Stomach (tissue), 4 donors: Measurements from ENCODE around the gene PPCS.

Experiments
- POLR2A ChIP-seq, 4 donors: fragments of 450-650 bp; IDR thresholded peaks; one replicate each; pipeline ENCODE4 v1.6.1; 2016; ENCODE audit warnings: antibody characterized with exemption in 4 of 4, control low read depth in 2 of 4, mild to moderate bottlenecking in 1 of 4, moderate library complexity in 1 of 4
- POLR2AphosphoS5 ChIP-seq, 3 donors: sonication (generic); formaldehyde crosslinking; IDR thresholded peaks; one replicate each; pipeline ENCODE4 v1.6.1; 2016; ENCODE audit warnings: antibody characterized with exemption in 3 of 3
- TF ChIP-seq, protein P1 (sequence below), 7 experiments: fragments of 450-650 bp in 4 of 7; fragments of 200-600 bp in 3 of 7; sonication (generic) in 3 of 7; IDR thresholded peaks; one replicate each; pipeline ENCODE4 v1.5.1; 2016 to 2019; ENCODE audit warnings: antibody characterized with exemption in 7 of 7, control low read depth in 2 of 7, mild to moderate bottlenecking in 1 of 7

DNA sequence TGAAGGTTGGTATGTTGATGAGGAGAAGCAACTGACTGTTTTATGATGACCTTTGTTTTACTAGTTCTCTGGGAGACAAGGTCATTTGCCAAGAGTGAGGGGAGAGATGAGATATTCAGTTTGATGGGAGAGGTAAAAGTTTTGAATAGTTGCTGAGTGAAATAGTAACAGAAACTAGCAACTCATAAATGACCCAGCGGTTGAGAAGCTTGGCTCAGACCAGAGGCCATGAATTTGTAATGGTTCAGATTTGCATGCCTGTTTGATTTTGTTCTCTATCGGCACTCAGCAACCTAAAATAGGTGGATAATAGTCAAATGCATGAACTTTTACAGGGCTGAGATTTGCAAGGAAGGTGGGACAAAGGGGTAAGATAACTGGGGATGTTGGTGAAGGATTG, 13.4 kb downstream of the PPCS start:
- TF ChIP-seq POLR2AphosphoS5 (IDR thresholded peaks at IDR 0.05) (no peak), POLR2A (IDR thresholded peaks at IDR 0.05) (no peak)
- TF ChIP-seq, protein P1, sequence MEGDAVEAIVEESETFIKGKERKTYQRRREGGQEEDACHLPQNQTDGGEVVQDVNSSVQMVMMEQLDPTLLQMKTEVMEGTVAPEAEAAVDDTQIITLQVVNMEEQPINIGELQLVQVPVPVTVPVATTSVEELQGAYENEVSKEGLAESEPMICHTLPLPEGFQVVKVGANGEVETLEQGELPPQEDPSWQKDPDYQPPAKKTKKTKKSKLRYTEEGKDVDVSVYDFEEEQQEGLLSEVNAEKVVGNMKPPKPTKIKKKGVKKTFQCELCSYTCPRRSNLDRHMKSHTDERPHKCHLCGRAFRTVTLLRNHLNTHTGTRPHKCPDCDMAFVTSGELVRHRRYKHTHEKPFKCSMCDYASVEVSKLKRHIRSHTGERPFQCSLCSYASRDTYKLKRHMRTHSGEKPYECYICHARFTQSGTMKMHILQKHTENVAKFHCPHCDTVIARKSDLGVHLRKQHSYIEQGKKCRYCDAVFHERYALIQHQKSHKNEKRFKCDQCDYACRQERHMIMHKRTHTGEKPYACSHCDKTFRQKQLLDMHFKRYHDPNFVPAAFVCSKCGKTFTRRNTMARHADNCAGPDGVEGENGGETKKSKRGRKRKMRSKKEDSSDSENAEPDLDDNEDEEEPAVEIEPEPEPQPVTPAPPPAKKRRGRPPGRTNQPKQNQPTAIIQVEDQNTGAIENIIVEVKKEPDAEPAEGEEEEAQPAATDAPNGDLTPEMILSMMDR (IDR thresholded peaks at IDR 0.05): no peak
